ENCODE results near the gene DUOX1. TPM values are rescaled to one million over a fixed set of nuclear protein-coding genes. Genes with fewer than 3 reads are reported as not detected.
A peak's percentile ranks its signal among the peaks of the same experiment; 100 is the strongest.

Gene DUOX1
- total RNA-seq, 2 experiments from 2014 or later, result not detected

- H3K27ac Mint-ChIP-seq, result no peak overlapping the region
- ChIA-PET CTCF (interaction anchor here (0.5 to 2.8 kb wide), 5 partner anchors 10 to 311 kb away, joined by 3 to 13 read pairs (median 3); no protein-coding TSS in a partner anchor), POLR2A (no interaction called here)
- peaks cover 21% of the 10 kb centered on the region for H3K4me1 Mint-ChIP-seq
- no peaks in the 10 kb centered on the region for H3K36me3 Mint-ChIP-seq (ENCODE audit: low read depth)
- H3K27me3 Mint-ChIP-seq, result peaks cover 15% of the 10 kb centered on the region
- no peaks in the 10 kb centered on the region for H3K9me3 Mint-ChIP-seq
- H3K4me3 Mint-ChIP-seq, result no peak overlapping the region
- DNase-seq, result no peak
Measured at GRCh38 chr15:45203182-45203581, 73.4 kb downstream of the DUOX1 start.

- Mint-ChIP-seq H3K4me1 (peaks cover 8% of the 10 kb centered on the region), H3K27ac (no peak overlapping the region), H3K36me3 (ENCODE audit: low read depth) (no peaks in the 10 kb centered on the region), H3K27me3 (peaks cover 16% of the 10 kb centered on the region), H3K9me3 (no peaks in the 10 kb centered on the region), H3K4me3 (no peak overlapping the region)
- CTCF ChIA-PET, result interaction anchor here (0.8 to 2.2 kb wide), 18 partner anchors 8 to 197 kb away, joined by 3 to 13 read pairs (median 3); partner anchors contain the start of gene SHF
- DNase-seq, result peak; percentile 77
- POLR2A ChIA-PET, result interaction anchor here (0.7 kb wide), 1 partner anchor 115 kb away, joined by 3 read pairs; no protein-coding TSS in a partner anchor
Measured at GRCh38 chr15:45205192-45205591, 75.4 kb downstream of the DUOX1 start.

GRCh38 chr15:45212493-45212892, 82.7 kb downstream of the DUOX1 start:
- Mint-ChIP-seq H3K9me3 (no peaks in the 10 kb centered on the region), H3K36me3 (ENCODE audit: low read depth) (no peaks in the 10 kb centered on the region), H3K4me3 (no peak overlapping the region), H3K27ac (no peak overlapping the region), H3K27me3 (peaks cover 6% of the 10 kb centered on the region), H3K4me1 (no peaks in the 10 kb centered on the region)
- no peak for DNase-seq
- ChIA-PET POLR2A (no interaction called here), CTCF (interaction anchor here (0.9 to 1.0 kb wide), 2 partner anchors 8 to 10 kb away, joined by 3 read pairs; no protein-coding TSS in a partner anchor)

Other genes with a start within 250 kb of the DUOX1 start
- not detected for gene TERB2, start 173.3 kb upstream of the DUOX1 start, total RNA-seq
- gene SORD, start 106.8 kb upstream of the DUOX1 start, total RNA-seq, result 1 to 10 TPM; 6.0 TPM
- under 1 TPM in 1 of 2 experiments, not detected in 1; 0.02 TPM for gene DUOX2, start 15.8 kb upstream of the DUOX1 start, total RNA-seq
- not detected for gene DUOXA2, start 15.7 kb upstream of the DUOX1 start, total RNA-seq
- gene DUOXA1, start 115 bp upstream of the DUOX1 start, total RNA-seq, result not detected
- gene SHF, start 58.0 kb downstream of the DUOX1 start, total RNA-seq, result under 1 TPM; 0.79 to 0.92 TPM
- not detected for gene SLC28A2, start 122.2 kb downstream of the DUOX1 start, total RNA-seq
- gene GATM, start 248.6 kb downstream of the DUOX1 start, total RNA-seq, result 1 to 10 TPM; 1.6 to 2.0 TPM

All from activated CD4-positive, alpha-beta T cell treated with anti-CD3 and anti-CD28 coated beads, Interleukin-2, amount 10 ng/mL, durations not matched to agents 7 days and 5 days (primary cell).